Karpas-422 (cell line): Measurements from ENCODE around the gene AKAP9. TPM values are rescaled to one million over a fixed set of nuclear protein-coding genes. Genes with fewer than 3 reads are reported as not detected.
"Not testable (repeated sequence)": the region's sequence is repeated elsewhere in the genome, so short reads cannot be mapped to it uniquely, and the experiment has no call there.

Source experiments
- DNase-seq: peaks from one replicate; pipeline ENCODE4 v3.0.0-alpha.2; 2015
- H2AFZ ChIP-seq: fragments of 200-600 bp; sonication (generic); 2 replicates; pipeline ENCODE4 v1.6.1; 2014; ENCODE audit warnings: antibody characterized with exemption, low read length, mixed read lengths
- H3K27ac ChIP-seq: fragments of 200-600 bp; sonication (generic); 2 replicates; pipeline ENCODE4 v1.5.1; 2014; ENCODE audit warnings: mild to moderate bottlenecking, low read length, moderate library complexity
- H3K27me3 ChIP-seq: fragments of 200-600 bp; sonication (generic); 2 replicates; pipeline ENCODE4 v1.6.1; 2014; ENCODE audit warnings: low read length, mixed read lengths
- H3K36me3 ChIP-seq: fragments of 200-600 bp; sonication (generic); 2 replicates; pipeline ENCODE4 v1.6.1; 2014; ENCODE audit warnings: low read length, mixed read lengths; ENCODE audit not compliant: insufficient read depth
- H3K4me1 ChIP-seq: fragments of 200-600 bp; sonication (generic); 2 replicates; pipeline ENCODE4 v1.6.1; 2014; ENCODE audit warnings: mild to moderate bottlenecking, low read length, mixed read lengths
- H3K4me2 ChIP-seq: fragments of 200-600 bp; sonication (generic); 2 replicates; pipeline ENCODE4 v1.6.1; 2014; ENCODE audit warnings: low read length, low read depth, mild to moderate bottlenecking; ENCODE audit not compliant: poor library complexity, severe bottlenecking
- H3K4me3 ChIP-seq: fragments of 200-600 bp; sonication (generic); 2 replicates; pipeline ENCODE4 v1.5.1; 2014; ENCODE audit warnings: mild to moderate bottlenecking, antibody characterized with exemption, low read length, mixed read lengths
- H3K79me2 ChIP-seq: fragments of 200-600 bp; sonication (generic); 2 replicates; pipeline ENCODE4 v1.6.1; 2014; ENCODE audit warnings: mild to moderate bottlenecking, low read length, mixed read lengths
- H3K9ac ChIP-seq: fragments of 200-600 bp; sonication (generic); 2 replicates; pipeline ENCODE4 v1.6.0; 2014; ENCODE audit warnings: low read length
- H3K9me2 ChIP-seq: fragments of 200-600 bp; sonication (generic), shearing (Covaris generic); replicated peaks from 2 replicates; pipeline ENCODE4 v1.6.0; 2014; ENCODE audit warnings: mild to moderate bottlenecking, low read length, moderate library complexity; ENCODE audit not compliant: insufficient read depth
- H3K9me3 ChIP-seq: fragments of 300-700, 200-600 bp; sonication (generic); 2 replicates; pipeline ENCODE4 v1.6.1; 2014; ENCODE audit warnings: low read length, mixed read lengths
- H4K20me1 ChIP-seq: fragments of 200-600 bp; sonication (generic); 2 replicates; pipeline ENCODE4 v1.6.1; 2014; ENCODE audit warnings: mild to moderate bottlenecking, antibody characterized with exemption, low read length, low read depth; ENCODE audit not compliant: insufficient read depth
- total RNA-seq: library from RNA; depleted of rRNA; stranded (reverse); fragments of >200 nt; shearing (Covaris generic); gene quantifications from 2 replicates; pipeline ENCODE4 v1.2.3, GENCODE V29; 2014; ENCODE audit warnings: low replicate concordance

The AKAP9 gene
- total RNA-seq, 1 experiment from 2014 or later = 92.9 TPM

GRCh38 chr7:91927912-91928311, 12.8 kb upstream of the AKAP9 start:
- H4K20me1 ChIP-seq = no peaks in the 10 kb centered on the region
- H3K27ac ChIP-seq = no peak overlapping the region
- H3K4me1 ChIP-seq = peaks cover 3% of the 10 kb centered on the region; the same call in 1 of the 2 replicates

GRCh38 chr7:91929463-91929862, 11.2 kb upstream of the AKAP9 start:
- no peaks in the 10 kb centered on the region for H4K20me1 ChIP-seq
- no peaks in the 10 kb centered on the region for H3K9me2 ChIP-seq
- peak overlapping the region; percentile 7 for H3K4me2 ChIP-seq
- H3K4me1 ChIP-seq = peaks cover 3% of the 10 kb centered on the region; the same call in 1 of the 2 replicates
- H3K79me2 ChIP-seq = no peaks in the 10 kb centered on the region
- H3K27me3 ChIP-seq = no peaks in the 10 kb centered on the region; the same call in 1 of the 2 replicates
- H3K27ac ChIP-seq = no peak overlapping the region
- no peaks in the 10 kb centered on the region for H3K9me3 ChIP-seq
- peak overlapping the region; percentile 58; the same call in 1 of the 2 replicates for H2AFZ ChIP-seq
- DNase-seq = no peak
- no peak overlapping the region for H3K4me3 ChIP-seq
- H3K9ac ChIP-seq = no peak overlapping the region
- no peaks in the 10 kb centered on the region for H3K36me3 ChIP-seq

More at GRCh38 chr7:91927912-91928311, 12.8 kb upstream of the AKAP9 start:
- no peaks in the 10 kb centered on the region for H3K36me3 ChIP-seq
- H3K9me3 ChIP-seq = no peaks in the 10 kb centered on the region
- H3K79me2 ChIP-seq = no peaks in the 10 kb centered on the region
- no peaks in the 10 kb centered on the region; the same call in 1 of the 2 replicates for H3K27me3 ChIP-seq
- DNase-seq = no peak
- H3K4me2 ChIP-seq = no peak overlapping the region
- H3K9me2 ChIP-seq = no peaks in the 10 kb centered on the region
- no peak overlapping the region for H3K9ac ChIP-seq
- H2AFZ ChIP-seq = no peak overlapping the region
- no peak overlapping the region for H3K4me3 ChIP-seq

- Histone ChIP-seq H2AFZ (peak overlapping the region; percentile 85), H3K27ac (peak overlapping the region; percentile 73), H3K9me2 (no peaks in the 10 kb centered on the region), H3K9ac (peak overlapping the region; percentile 85), H3K4me3 (peak overlapping the region; percentile 85), H4K20me1 (no peaks in the 10 kb centered on the region), H3K79me2 (peaks cover 50% of the 10 kb centered on the region), H3K27me3 (no peaks in the 10 kb centered on the region), H3K36me3 (no peaks in the 10 kb centered on the region), H3K4me1 (peaks cover 37% of the 10 kb centered on the region), H3K9me3 (no peaks in the 10 kb centered on the region), H3K4me2 (peak overlapping the region; percentile 95)
- peak; percentile 68 for DNase-seq
These were observed 491 bp upstream of the AKAP9 start for GRCh38 chr7:91940171-91940570.

- Histone ChIP-seq H3K27me3 (no peaks in the 10 kb centered on the region), H3K9me2 (no peaks in the 10 kb centered on the region), H3K27ac (peak overlapping the region; percentile 73), H3K4me3 (peak overlapping the region; percentile 85), H3K9me3 (no peaks in the 10 kb centered on the region), H3K9ac (peak overlapping the region; percentile 85), H3K4me2 (peak overlapping the region; percentile 95), H2AFZ (0 out of 2 replicates have a peak overlapping the region, but pooled peaks have one; percentile 58), H3K79me2 (peaks cover 62% of the 10 kb centered on the region), H3K36me3 (no peaks in the 10 kb centered on the region), H3K4me1 (peaks cover 37% of the 10 kb centered on the region), H4K20me1 (no peaks in the 10 kb centered on the region)
- peak; percentile 81 for DNase-seq
These were observed 788 bp downstream of the AKAP9 start for GRCh38 chr7:91941450-91941849.

GRCh38 chr7:91942312-91942711, 1.6 kb downstream of the AKAP9 start:
- Histone ChIP-seq H3K9ac (peak overlapping the region; percentile 85), H3K79me2 (peaks cover 71% of the 10 kb centered on the region), H3K4me3 (peak overlapping the region; percentile 85)

GRCh38 chr7:91944970-91945369, 4.3 kb downstream of the AKAP9 start:
- H4K20me1 ChIP-seq, H3K27ac ChIP-seq, H2AFZ ChIP-seq, H3K27me3 ChIP-seq, H3K9ac ChIP-seq, H3K4me2 ChIP-seq, H3K4me3 ChIP-seq, DNase-seq, H3K9me3 ChIP-seq, H3K36me3 ChIP-seq, H3K9me2 ChIP-seq: not testable (repeated sequence)
- peaks cover 38% of the 10 kb centered on the region for H3K4me1 ChIP-seq
- peaks cover 97% of the 10 kb centered on the region for H3K79me2 ChIP-seq

More at GRCh38 chr7:91942312-91942711, 1.6 kb downstream of the AKAP9 start:
- Histone ChIP-seq H2AFZ (no peak overlapping the region), H3K36me3 (no peaks in the 10 kb centered on the region), H3K9me2 (no peaks in the 10 kb centered on the region), H3K27me3 (no peaks in the 10 kb centered on the region), H4K20me1 (no peaks in the 10 kb centered on the region), H3K27ac (peak overlapping the region; percentile 25; the same call in 1 of the 2 replicates), H3K4me1 (peaks cover 37% of the 10 kb centered on the region), H3K4me2 (peak overlapping the region; percentile 95), H3K9me3 (no peaks in the 10 kb centered on the region)
- peak; percentile 51 for DNase-seq

GRCh38 chr7:91945476-91945875, 4.8 kb downstream of the AKAP9 start:
- Histone ChIP-seq H3K4me2 (no peak overlapping the region), H3K27ac (no peak overlapping the region), H4K20me1 (no peaks in the 10 kb centered on the region), H3K79me2 (peaks cover 97% of the 10 kb centered on the region), H3K27me3 (no peaks in the 10 kb centered on the region), H3K9me3 (peaks cover 6% of the 10 kb centered on the region), H3K4me1 (peaks cover 34% of the 10 kb centered on the region), H3K4me3 (no peak overlapping the region), H3K9me2 (no peaks in the 10 kb centered on the region), H3K9ac (no peak overlapping the region), H2AFZ (no peak overlapping the region), H3K36me3 (0 out of 2 replicates have a peak, but pooled peaks cover 5% of the 10 kb centered on the region)
- DNase-seq = no peak

GRCh38 chr7:91946549-91946948, 5.9 kb downstream of the AKAP9 start:
- Histone ChIP-seq H3K4me1 (peaks cover 34% of the 10 kb centered on the region), H3K9me2 (no peaks in the 10 kb centered on the region), H3K27ac (no peak overlapping the region), H3K36me3 (0 out of 2 replicates have a peak, but pooled peaks cover 5% of the 10 kb centered on the region), H3K9ac (no peak overlapping the region), H3K9me3 (peaks cover 6% of the 10 kb centered on the region), H3K4me2 (no peak overlapping the region), H2AFZ (no peak overlapping the region), H4K20me1 (no peaks in the 10 kb centered on the region), H3K27me3 (no peaks in the 10 kb centered on the region), H3K79me2 (peaks cover 100% of the 10 kb centered on the region), H3K4me3 (no peak overlapping the region)
- DNase-seq = no peak
